ENCODE data around the gene NECTIN4.

DNA sequence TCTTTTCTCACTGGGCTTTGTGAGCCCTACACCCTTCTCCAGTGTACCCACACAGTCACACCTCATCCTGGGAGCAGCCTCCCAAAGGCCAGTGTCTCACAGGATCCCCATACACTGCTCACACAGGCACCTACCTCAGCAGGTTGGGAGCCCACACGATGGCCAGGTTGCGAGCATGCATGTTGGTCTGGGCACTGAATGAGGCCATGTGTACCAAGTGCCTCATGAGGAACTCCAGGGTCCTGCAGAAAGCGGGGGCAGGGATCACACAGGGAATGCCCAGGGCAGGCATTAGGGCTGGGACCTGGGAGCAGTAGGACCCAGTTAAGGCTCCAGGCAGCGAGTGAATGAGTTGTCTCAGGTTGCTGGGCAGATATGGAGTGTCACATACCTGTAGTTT, 35.1 kb downstream of the NECTIN4 start:
- TF ChIP-seq, protein P1, sequence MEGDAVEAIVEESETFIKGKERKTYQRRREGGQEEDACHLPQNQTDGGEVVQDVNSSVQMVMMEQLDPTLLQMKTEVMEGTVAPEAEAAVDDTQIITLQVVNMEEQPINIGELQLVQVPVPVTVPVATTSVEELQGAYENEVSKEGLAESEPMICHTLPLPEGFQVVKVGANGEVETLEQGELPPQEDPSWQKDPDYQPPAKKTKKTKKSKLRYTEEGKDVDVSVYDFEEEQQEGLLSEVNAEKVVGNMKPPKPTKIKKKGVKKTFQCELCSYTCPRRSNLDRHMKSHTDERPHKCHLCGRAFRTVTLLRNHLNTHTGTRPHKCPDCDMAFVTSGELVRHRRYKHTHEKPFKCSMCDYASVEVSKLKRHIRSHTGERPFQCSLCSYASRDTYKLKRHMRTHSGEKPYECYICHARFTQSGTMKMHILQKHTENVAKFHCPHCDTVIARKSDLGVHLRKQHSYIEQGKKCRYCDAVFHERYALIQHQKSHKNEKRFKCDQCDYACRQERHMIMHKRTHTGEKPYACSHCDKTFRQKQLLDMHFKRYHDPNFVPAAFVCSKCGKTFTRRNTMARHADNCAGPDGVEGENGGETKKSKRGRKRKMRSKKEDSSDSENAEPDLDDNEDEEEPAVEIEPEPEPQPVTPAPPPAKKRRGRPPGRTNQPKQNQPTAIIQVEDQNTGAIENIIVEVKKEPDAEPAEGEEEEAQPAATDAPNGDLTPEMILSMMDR (IDR thresholded peaks at IDR 0.05; ENCODE audit: borderline replicate concordance, extremely low read depth, low read length, poor library complexity, severe bottlenecking) = no peak
- no peak for TF ChIP-seq EZH2 (IDR thresholded peaks at IDR 0.05; ENCODE audit: borderline replicate concordance, low read depth, low read length, severe bottlenecking)
